A673 (cell line): ENCODE data around the gene NECAB2. TPM values are rescaled to one million over a fixed set of nuclear protein-coding genes. Genes with fewer than 3 reads are reported as not detected.

Experiments used
- BruUV-seq: library from RNA; stranded (reverse); fragments of 400-500 nt; replicated peaks from 2 replicates; lab custom pipeline; 2021; lab: Mats Ljungman, UMichigan
- CTCF ChIA-PET: fragments of 300-600 bp; sonication (Branson Sonifier 250); formaldehyde crosslinking; loops from one replicate; lab custom pipeline; 2022; ENCODE audit warnings: antibody characterized with exemption; lab: Charles Lee
- POLR2A ChIA-PET: fragments of 300-600 bp; sonication (Branson Sonifier 250); formaldehyde crosslinking; loops from one replicate; lab custom pipeline; 2022; ENCODE audit warnings: antibody characterized with exemption; ENCODE audit not compliant: low non-redundant PET; lab: Charles Lee
- DNase-seq: peaks from one replicate; pipeline ENCODE4 v3.0.0-alpha.2; 2015; ENCODE audit warnings: low spot score
- H3K27ac ChIP-seq: fragments of 200-600 bp; sonication (generic); 2 replicates; pipeline ENCODE4 v1.5.1; 2016; ENCODE audit warnings: mixed run types, low read depth, mild to moderate bottlenecking, mixed read lengths, antibody characterized with exemption, low read length; ENCODE audit not compliant: poor library complexity, severe bottlenecking
- H3K27me3 ChIP-seq: fragments of 200-600 bp; sonication (generic); replicated peaks from 2 replicates; pipeline ENCODE4 v1.6.1; 2017; ENCODE audit warnings: mixed run types, low read depth, mild to moderate bottlenecking, mixed read lengths, antibody characterized with exemption, low read length; ENCODE audit not compliant: insufficient read depth, poor library complexity
- H3K36me3 ChIP-seq: fragments of 200-600 bp; sonication (generic); 2 replicates; pipeline ENCODE4 v1.6.1; 2016; ENCODE audit warnings: mixed run types, mild to moderate bottlenecking, mixed read lengths, antibody characterized with exemption, low read length; ENCODE audit not compliant: insufficient read depth, poor library complexity, severe bottlenecking
- H3K4me1 ChIP-seq: fragments of 200-600 bp; sonication (generic); 2 replicates; pipeline ENCODE4 v1.6.1; 2017; ENCODE audit warnings: mixed run types, mild to moderate bottlenecking, mixed read lengths, antibody characterized with exemption, low read length; ENCODE audit not compliant: insufficient read depth, poor library complexity, severe bottlenecking
- H3K4me3 ChIP-seq: fragments of 200-600 bp; sonication (generic); 2 replicates; pipeline ENCODE4 v1.5.1; 2016; ENCODE audit warnings: low read depth, mixed run types, mild to moderate bottlenecking, mixed read lengths, low read length; ENCODE audit not compliant: poor library complexity, severe bottlenecking
- H3K9me3 ChIP-seq: fragments of 200-600 bp; sonication (generic); 2 replicates; pipeline ENCODE4 v1.6.1; 2016; ENCODE audit warnings: mixed run types, low read depth, mild to moderate bottlenecking, mixed read lengths, antibody characterized with exemption, low read length; ENCODE audit not compliant: poor library complexity, severe bottlenecking
- CTCF ChIP-seq: fragments of 300-800, 200-600 bp; sonication (generic); conservative IDR thresholded peaks from 2 replicates; pipeline ENCODE4 v1.5.1; 2017; ENCODE audit warnings: low read depth, mild to moderate bottlenecking, antibody characterized with exemption, low read length, moderate library complexity, mixed read lengths
- EZH2 ChIP-seq: fragments of 200-600 bp; sonication (generic); IDR thresholded peaks from 2 replicates; pipeline ENCODE4 v1.6.1; 2017; ENCODE audit warnings: borderline replicate concordance, low read depth, mild to moderate bottlenecking, mixed read lengths, antibody characterized with exemption, low read length; ENCODE audit not compliant: poor library complexity, severe bottlenecking
- intact Hi-C: fragments of 100-400 bp; cut with micrococcal nuclease; formaldehyde crosslinking; loops from one replicate; pipeline ENCODE4 v1.10.0; 2022; ENCODE audit not compliant: unreplicated experiment
- total RNA-seq: library from RNA; stranded (reverse); gene quantifications from 2 replicates; pipeline ENCODE4 v1.2.3, GENCODE V29; 2021

Gene NECAB2
- total RNA-seq, 1 experiment from 2014 or later, result 0.80 TPM

DNA sequence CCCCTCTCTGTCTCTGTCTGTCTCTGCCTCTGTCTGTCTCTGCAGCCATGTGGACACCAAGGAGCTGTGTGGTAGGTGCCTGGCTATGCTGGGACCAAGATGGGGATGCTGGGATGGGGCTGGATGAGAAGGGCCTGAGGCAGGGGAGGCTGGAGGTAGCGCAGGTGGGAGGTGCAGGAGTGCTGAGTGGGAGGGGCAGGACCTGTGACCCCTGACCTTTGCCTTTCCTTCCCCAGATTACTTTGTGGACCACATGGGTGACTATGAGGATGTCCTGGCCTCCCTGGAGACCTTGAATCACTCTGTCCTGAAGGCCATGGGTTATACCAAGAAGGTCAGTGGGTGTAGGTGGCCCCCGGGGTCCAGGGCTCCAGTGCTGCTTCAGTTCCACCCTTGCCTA is 12.8 kb downstream of the NECAB2 start:
- ChIA-PET CTCF (no interaction called here), POLR2A (no interaction called here)
- DNase-seq, result no peak
- Histone ChIP-seq H3K4me3 (no peak overlapping the region), H3K27me3 (no peaks in the 10 kb centered on the region), H3K4me1 (no peaks in the 10 kb centered on the region), H3K9me3 (no peaks in the 10 kb centered on the region), H3K36me3 (no peaks in the 10 kb centered on the region), H3K27ac (no peak overlapping the region)
- no TSS peak for BruUV-seq
- TF ChIP-seq EZH2, result no peak
- TF ChIP-seq CTCF, result no peak
- intact Hi-C loops, result no loop called here

DNA sequence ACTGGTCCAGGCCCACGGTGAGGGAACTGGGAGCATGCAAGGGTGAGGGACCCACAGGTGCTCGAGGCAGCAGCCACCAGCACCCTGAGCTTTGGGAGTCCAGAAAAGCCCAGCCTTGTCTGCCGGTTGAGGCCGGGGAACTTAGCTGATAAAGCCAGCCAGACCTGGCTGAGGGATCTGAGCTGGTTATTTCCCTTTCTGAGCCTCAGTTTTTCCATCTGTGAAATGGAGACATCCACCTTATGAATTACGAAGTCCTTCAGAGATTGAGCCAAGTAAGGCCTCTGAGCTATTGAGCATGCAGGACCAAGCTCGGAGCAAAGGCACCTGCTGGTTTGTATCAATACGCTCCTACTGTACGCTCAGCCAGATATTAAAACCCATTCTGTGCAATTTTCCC is 13.8 kb downstream of the NECAB2 start:
- intact Hi-C loops, result no loop called here
- POLR2A ChIA-PET, result no interaction called here
- Histone ChIP-seq H3K36me3 (no peaks in the 10 kb centered on the region), H3K9me3 (no peaks in the 10 kb centered on the region), H3K4me3 (no peak overlapping the region), H3K27ac (no peak overlapping the region), H3K27me3 (peaks cover 6% of the 10 kb centered on the region), H3K4me1 (no peaks in the 10 kb centered on the region)
- BruUV-seq, result no TSS peak
- DNase-seq, result no peak
- TF ChIP-seq EZH2 (no peak), CTCF (no peak)
- CTCF ChIA-PET, result no interaction called here

DNA sequence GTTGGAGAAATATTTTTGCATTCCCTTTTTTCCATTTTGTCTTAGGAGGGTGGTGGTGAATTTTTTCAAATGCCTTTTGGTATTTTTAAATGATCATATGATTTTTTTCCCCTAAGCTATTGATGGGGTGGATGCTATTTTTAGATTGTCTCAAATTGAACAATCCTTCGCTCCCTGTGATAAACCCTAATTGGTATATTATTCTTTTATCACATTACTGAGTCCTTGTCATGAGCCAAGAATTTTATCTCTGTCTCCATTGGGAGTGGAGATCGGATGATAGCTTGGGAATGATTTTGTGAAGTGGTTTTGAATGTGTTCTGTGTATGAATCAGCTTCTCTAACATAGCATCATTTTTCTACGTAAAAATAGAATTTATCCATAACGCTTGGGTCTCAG is 15.4 kb downstream of the NECAB2 start:
- POLR2A ChIA-PET, result no interaction called here

More for the DNA sequence above, 15.4 kb downstream of the NECAB2 start:
- no TSS peak for BruUV-seq
- CTCF ChIA-PET, result no interaction called here
- Histone ChIP-seq H3K27ac (no peak overlapping the region), H3K4me1 (no peaks in the 10 kb centered on the region), H3K27me3 (peaks cover 23% of the 10 kb centered on the region), H3K36me3 (no peaks in the 10 kb centered on the region), H3K4me3 (no peak overlapping the region), H3K9me3 (no peaks in the 10 kb centered on the region)
- TF ChIP-seq CTCF (no peak), EZH2 (no peak)
- intact Hi-C loops, result no loop called here
- DNase-seq, result no peak
